HCT116 (cell line): Measurements from ENCODE around the gene SLC34A1. TPM values are rescaled to one million over a fixed set of nuclear protein-coding genes. Genes with fewer than 3 reads are reported as not detected.
A peak's percentile ranks its signal among the peaks of the same experiment; 100 is the strongest.

ENCODE experiments used
- ATAC-seq: fragments of 200-7000 bp; cut with Tn5 transposase; 2 replicates; pipeline ENCODE4 v1.9.1; 2020; ENCODE audit warnings: mild to moderate bottlenecking, moderate library complexity
- BruUV-seq: library from RNA; stranded (reverse); fragments of 400-500 nt; replicated peaks from 2 replicates; lab custom pipeline; 2021; lab: Mats Ljungman, UMichigan
- CTCF ChIA-PET: fragments of 300-600 bp; sonication (Branson Sonifier 250); formaldehyde crosslinking; loops from one replicate; lab custom pipeline; 2021; ENCODE audit warnings: antibody characterized with exemption; lab: Charles Lee
- POLR2A ChIA-PET: fragments of 300-600, 350-600 bp; sonication (Branson Sonifier 250); formaldehyde crosslinking; loops from one replicate; lab custom pipeline; 2021; ENCODE audit warnings: antibody characterized with exemption; lab: Charles Lee
- RAD21 ChIA-PET, 2 experiments: fragments of 300-600 bp; sonication (Branson Sonifier 250); formaldehyde crosslinking; loops; one replicate each; lab custom pipeline; 2023; ENCODE audit warnings: low total read pairs in 2 of 2; ENCODE audit not compliant: uncharacterized antibody in 2 of 2, unreplicated experiment in 2 of 2, low non-redundant PET in 1 of 2; lab: Charles Lee
- DNase-seq: peaks from one replicate; pipeline ENCODE4 v3.0.0-alpha.2; 2010; ENCODE audit warnings: low read depth, low spot score
- H2AFZ ChIP-seq: fragments of 200-600 bp; shearing (Covaris generic), sonication (generic); 2 replicates; pipeline ENCODE4 v1.6.1; 2017; ENCODE audit warnings: low read depth, mixed run types, mixed read lengths, antibody characterized with exemption, low read length; ENCODE audit not compliant: poor library complexity, severe bottlenecking
- H3K27ac ChIP-seq: 2 replicates; pipeline ENCODE4 v1.5.1; 2012; ENCODE audit warnings: low read depth, low read length
- H3K27me3 ChIP-seq: fragments of 200-600 bp; sonication (generic); 2 replicates; pipeline ENCODE4 v1.6.1; 2016; ENCODE audit warnings: mixed run types, low read length, mixed read lengths; ENCODE audit not compliant: insufficient read depth
- H3K36me3 ChIP-seq, 2 experiments: fragments of 200-500 bp in 1 of 2; fragments of 200-600 bp in 1 of 2; sonication (Bioruptor generic) in 1 of 2; sonication (generic) in 1 of 2; 2 replicates each; pipeline versions ENCODE4 v1.5.1 to v1.6.1; 2014 to 2016; ENCODE audit warnings: low read length in 2 of 2, inconsistent platforms in 1 of 2, mixed read lengths in 1 of 2, mixed run types in 1 of 2; ENCODE audit not compliant: insufficient read depth in 2 of 2, control insufficient read depth in 1 of 2
- H3K4me1 ChIP-seq, 2 experiments: fragments of 200-600 bp in 1 of 2; sonication (generic) in 1 of 2; 2 replicates each; pipeline versions ENCODE4 v1.5.1 to v1.6.1; 2012 to 2017; ENCODE audit warnings: low read length in 2 of 2, inconsistent platforms in 1 of 2, mild to moderate bottlenecking in 1 of 2, mixed read lengths in 1 of 2, mixed run types in 1 of 2, moderate library complexity in 1 of 2; ENCODE audit not compliant: insufficient read depth in 2 of 2, control insufficient read depth in 1 of 2
- H3K4me2 ChIP-seq: fragments of 200-600 bp; sonication (generic); 2 replicates; pipeline ENCODE4 v1.6.1; 2017; ENCODE audit warnings: mixed run types, low read length, mixed read lengths
- H3K4me3 ChIP-seq, 2 experiments: fragments of 200-600 bp in 1 of 2; sonication (generic) in 1 of 2; replicated peaks in 1 of 2; 2 replicates each; pipeline ENCODE4 v1.5.1; 2011 to 2016; ENCODE audit warnings: low read length in 2 of 2, control low read depth in 1 of 2, low read depth in 1 of 2, mild to moderate bottlenecking in 1 of 2, mixed read lengths in 1 of 2, mixed run types in 1 of 2
- H3K79me2 ChIP-seq: fragments of 200-600 bp; sonication (generic); 2 replicates; pipeline ENCODE4 v1.6.1; 2017; ENCODE audit warnings: mild to moderate bottlenecking, mixed run types, low read length, moderate library complexity, mixed read lengths; ENCODE audit not compliant: insufficient read depth
- H3K9ac ChIP-seq: fragments of 200-600 bp; sonication (generic); 2 replicates; pipeline ENCODE4 v1.6.1; 2016; ENCODE audit warnings: low read length, mixed read lengths
- H3K9me2 ChIP-seq: fragments of 200-600 bp; sonication (generic), shearing (Covaris generic); 2 replicates; pipeline ENCODE4 v1.6.1; 2017; ENCODE audit warnings: mixed run types, mild to moderate bottlenecking, moderate library complexity; ENCODE audit not compliant: insufficient read depth
- H3K9me3 ChIP-seq, 2 experiments: fragments of 200-500 bp in 1 of 2; fragments of 200-600 bp in 1 of 2; sonication (Bioruptor generic) in 1 of 2; sonication (generic) in 1 of 2; 2 replicates each; pipeline ENCODE4 v1.6.1; 2014 to 2017; ENCODE audit warnings: low read length in 2 of 2, mixed read lengths in 2 of 2, inconsistent platforms in 1 of 2, low read depth in 1 of 2, mild to moderate bottlenecking in 1 of 2, mixed run types in 1 of 2, moderate library complexity in 1 of 2; ENCODE audit not compliant: control insufficient read depth in 1 of 2, insufficient read depth in 1 of 2
- H4K20me1 ChIP-seq: fragments of 200-600 bp; sonication (generic), shearing (Covaris generic); 2 replicates; pipeline ENCODE4 v1.6.1; 2017; ENCODE audit warnings: mixed run types, mild to moderate bottlenecking, moderate library complexity; ENCODE audit not compliant: insufficient read depth
- EGR1 ChIP-seq: IDR thresholded peaks from 2 replicates; pipeline ENCODE4 v1.6.1; 2012; ENCODE audit warnings: low read depth
- EZH2 ChIP-seq: fragments of 200-600 bp; sonication (generic); IDR thresholded peaks from 2 replicates; pipeline ENCODE4 v1.6.1; 2017; ENCODE audit warnings: antibody characterized with exemption, mixed run types
- FOSL1 ChIP-seq: IDR thresholded peaks from 2 replicates; pipeline ENCODE4 v1.6.1; 2012; ENCODE audit warnings: low read depth
- JUND ChIP-seq: IDR thresholded peaks from 2 replicates; pipeline ENCODE4 v1.6.1; 2012
- POLR2A ChIP-seq: IDR thresholded peaks from 2 replicates; pipeline ENCODE4 v1.7.0; 2011; ENCODE audit warnings: borderline replicate concordance; ENCODE audit not compliant: insufficient read depth, insufficient read length; ENCODE audit errors: extremely low read depth
- POLR2AphosphoS5 ChIP-seq: IDR thresholded peaks from 2 replicates; pipeline ENCODE4 v1.6.1; 2011; ENCODE audit warnings: mild to moderate bottlenecking, low read depth, low read length, moderate library complexity
- SP1 ChIP-seq: IDR thresholded peaks from 2 replicates; pipeline ENCODE4 v1.6.1; 2012; ENCODE audit warnings: low read depth
- SRF ChIP-seq: IDR thresholded peaks from 2 replicates; pipeline ENCODE4 v1.6.1; 2012; ENCODE audit warnings: low read depth
- TCF7L2 ChIP-seq: IDR thresholded peaks from 2 replicates; pipeline ENCODE4 v1.7.0; 2011; ENCODE audit warnings: borderline replicate concordance, inconsistent platforms; ENCODE audit not compliant: insufficient read depth, insufficient read length; ENCODE audit errors: extremely low read depth
- ZFX ChIP-seq: fragments of 450-650 bp; IDR thresholded peaks from 2 replicates; pipeline ENCODE4 v1.6.1; 2017
- intact Hi-C: fragments of 100-400 bp; cut with micrococcal nuclease; formaldehyde crosslinking; loops from 2 replicates; pipeline ENCODE4 v1.10.0; 2022
- total RNA-seq: library from RNA; stranded (reverse); gene quantifications from one replicate; pipeline ENCODE4 v1.2.1, GENCODE V29; 2021; ENCODE audit not compliant: unreplicated experiment
- TF ChIP-seq, protein P1 (sequence below): IDR thresholded peaks from 2 replicates; pipeline ENCODE4 v1.6.1; 2011; ENCODE audit warnings: mild to moderate bottlenecking, low read length, moderate library complexity; ENCODE audit not compliant: insufficient replicate concordance; ENCODE audit errors: extremely low read depth
- TF ChIP-seq, protein P2 (sequence below): IDR thresholded peaks from 2 replicates; pipeline ENCODE4 v1.6.1; 2012

Gene SLC34A1
- total RNA-seq, 1 experiment from 2014 or later = not detected

DNA sequence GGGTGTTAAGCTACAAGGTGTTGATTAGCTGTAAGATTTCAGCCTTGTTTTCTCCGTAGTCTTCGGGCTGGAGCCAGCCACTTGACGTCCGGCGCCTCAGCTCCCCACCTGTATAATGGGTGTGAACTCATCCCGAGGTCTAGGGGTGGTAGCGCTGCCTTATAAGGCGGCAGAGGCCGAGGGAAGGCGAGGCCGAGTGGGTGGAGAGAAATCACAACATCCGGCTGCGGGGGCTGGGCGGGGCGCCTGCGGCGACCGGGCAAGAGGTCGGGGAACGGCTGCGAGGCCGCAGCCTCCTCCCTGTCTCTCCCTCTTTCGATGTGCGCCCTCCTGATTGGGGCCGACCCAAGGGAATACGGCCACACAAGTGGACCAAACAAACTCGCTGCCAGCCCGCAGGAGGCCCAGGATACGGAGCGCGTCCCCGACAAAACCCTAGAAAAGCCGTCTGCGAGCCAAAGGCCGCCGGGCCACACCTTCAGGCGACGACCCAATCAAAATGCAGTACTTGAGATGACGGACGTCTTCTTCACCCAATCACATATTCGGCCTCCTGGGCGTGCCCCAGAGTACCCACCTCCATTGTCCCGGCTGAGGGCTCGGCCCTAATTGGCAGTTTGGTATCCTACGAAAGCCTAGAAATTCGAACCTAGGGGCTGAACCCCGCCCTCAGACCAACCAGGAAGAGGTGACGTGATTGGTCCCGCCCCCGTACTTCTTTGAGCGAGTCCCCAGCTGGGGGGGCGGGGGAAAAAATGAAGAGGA is 41.7 kb downstream of the SLC34A1 start:
- Histone ChIP-seq H3K27ac (peak overlapping the region; percentile 63), H3K36me3 (no peaks in the 10 kb centered on the region; a peak in 1 of 4 replicates), H3K9ac (peak overlapping the region; percentile 70), H3K9me3 (no peaks in the 10 kb centered on the region), H4K20me1 (no peaks in the 10 kb centered on the region), H3K4me1 (peaks cover 15 to 28% of the 10 kb centered on the region in 2 experiments), H3K27me3 (no peaks in the 10 kb centered on the region), H2AFZ (no peak overlapping the region), H3K4me2 (peak overlapping the region; percentile 89), H3K9me2 (no peaks in the 10 kb centered on the region), H3K4me3 (peak overlapping the region; percentile 45 to 62), H3K79me2 (peaks cover 37% of the 10 kb centered on the region)
- ATAC-seq = peak; percentile 90
- BruUV-seq = TSS peak; percentile 93
- ChIA-PET POLR2A (interaction anchor here (0.6 to 2.0 kb wide), 15 partner anchors 8 to 585 kb away, joined by 3 to 15 read pairs (median 5); partner anchors contain the start of gene PDLIM7), CTCF (interaction anchor here (0.9 to 2.3 kb wide), 6 partner anchors 20 to 116 kb away, joined by 5 to 20 read pairs (median 9); partner anchors contain the start of gene PRR7), RAD21 (interaction anchor here (0.6 to 1.7 kb wide), 6 partner anchors 9 to 116 kb away, joined by 3 to 4 read pairs (median 3); no protein-coding TSS in a partner anchor)
- no peak for TF ChIP-seq SP1
- TF ChIP-seq JUND = no peak
- no peak for TF ChIP-seq EZH2
- no peak for TF ChIP-seq SRF
- peak; percentile 42 for TF ChIP-seq POLR2A
- peak; percentile 45 for TF ChIP-seq TCF7L2
- no peak for TF ChIP-seq FOSL1
- TF ChIP-seq, protein P1, sequence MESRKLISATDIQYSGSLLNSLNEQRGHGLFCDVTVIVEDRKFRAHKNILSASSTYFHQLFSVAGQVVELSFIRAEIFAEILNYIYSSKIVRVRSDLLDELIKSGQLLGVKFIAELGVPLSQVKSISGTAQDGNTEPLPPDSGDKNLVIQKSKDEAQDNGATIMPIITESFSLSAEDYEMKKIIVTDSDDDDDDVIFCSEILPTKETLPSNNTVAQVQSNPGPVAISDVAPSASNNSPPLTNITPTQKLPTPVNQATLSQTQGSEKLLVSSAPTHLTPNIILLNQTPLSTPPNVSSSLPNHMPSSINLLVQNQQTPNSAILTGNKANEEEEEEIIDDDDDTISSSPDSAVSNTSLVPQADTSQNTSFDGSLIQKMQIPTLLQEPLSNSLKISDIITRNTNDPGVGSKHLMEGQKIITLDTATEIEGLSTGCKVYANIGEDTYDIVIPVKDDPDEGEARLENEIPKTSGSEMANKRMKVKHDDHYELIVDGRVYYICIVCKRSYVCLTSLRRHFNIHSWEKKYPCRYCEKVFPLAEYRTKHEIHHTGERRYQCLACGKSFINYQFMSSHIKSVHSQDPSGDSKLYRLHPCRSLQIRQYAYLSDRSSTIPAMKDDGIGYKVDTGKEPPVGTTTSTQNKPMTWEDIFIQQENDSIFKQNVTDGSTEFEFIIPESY = no peak
- TF ChIP-seq EGR1 = no peak
- TF ChIP-seq, protein P2, sequence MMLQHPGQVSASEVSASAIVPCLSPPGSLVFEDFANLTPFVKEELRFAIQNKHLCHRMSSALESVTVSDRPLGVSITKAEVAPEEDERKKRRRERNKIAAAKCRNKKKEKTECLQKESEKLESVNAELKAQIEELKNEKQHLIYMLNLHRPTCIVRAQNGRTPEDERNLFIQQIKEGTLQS = no peak
- peak; percentile 84 for TF ChIP-seq POLR2AphosphoS5
- no peak for TF ChIP-seq ZFX
- intact Hi-C loops = no loop called here
- DNase-seq = peak; percentile 100
